ENCODE data around the gene C22orf23. TPM values are rescaled to one million over a fixed set of nuclear protein-coding genes. Genes with fewer than 3 reads are reported as not detected.

Gene C22orf23
- total RNA-seq = under 1 TPM in 1 of 2 experiments, not detected in 1; 0.14 TPM

DNA sequence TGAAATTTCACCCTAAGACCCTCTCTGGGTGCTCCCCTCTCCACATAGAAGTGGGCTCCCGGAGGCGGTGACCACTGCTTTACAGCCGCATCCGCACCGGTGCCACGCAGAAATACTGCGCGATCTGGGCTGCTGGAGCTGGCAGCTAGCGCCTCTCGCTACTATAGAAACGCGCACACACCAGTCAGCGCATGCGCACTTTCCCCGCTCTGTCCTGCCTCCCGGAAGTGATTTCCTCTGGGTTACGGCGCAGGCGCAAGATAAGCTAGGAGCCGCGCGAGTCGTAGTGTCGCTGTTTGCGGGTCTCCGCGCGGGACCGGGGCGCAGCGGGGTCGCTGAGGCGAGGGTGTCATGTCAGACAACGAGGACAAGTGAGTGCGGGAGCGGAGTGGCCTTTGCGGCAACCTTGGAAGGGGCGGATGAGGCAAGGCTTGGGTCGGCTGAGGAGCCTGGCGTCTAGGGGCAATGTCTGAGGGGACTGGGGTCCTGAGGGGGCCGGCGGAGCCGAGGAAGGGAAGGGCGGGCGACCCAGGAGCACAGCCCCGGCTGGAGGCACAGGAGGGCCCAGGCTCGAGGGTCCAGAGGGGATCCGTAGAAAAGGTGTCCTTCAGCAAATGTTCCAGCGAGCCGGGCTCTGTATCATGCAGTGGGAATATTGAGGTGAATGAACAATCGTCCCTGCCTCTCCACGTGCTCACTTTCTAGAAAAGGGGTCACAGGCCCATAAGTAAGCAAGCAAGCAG lies at the start of gene C22orf23, which contains the start of gene POLR2F:
Gene C22orf23 (minus strand): TSS at position 165 of the 743 bp plus-strand sequence. CDS start 452 bp downstream, outside the sequence.
Gene POLR2F (plus strand): TSS at position 263 of the 743 bp plus-strand sequence. CDS start 89 bp downstream, at position 352.
- DNase-seq = peak; percentile 98
- H3K27ac Mint-ChIP-seq = peak within 1 kb of the TSS; percentile 79
- intact Hi-C loops (cut with micrococcal nuclease) = loop anchor here (5.0 kb wide), 2 partner anchors 56 to 146 kb away; partner anchors contain the start of gene GCAT
- peaks cover 16% of the 10 kb centered on the region for H3K36me3 Mint-ChIP-seq
- H3K9me3 Mint-ChIP-seq = no peaks in the 10 kb centered on the region
- peaks cover 9% of the 10 kb centered on the region for H3K27me3 Mint-ChIP-seq
- H3K4me3 Mint-ChIP-seq = peak within 1 kb of the TSS; percentile 99
- ChIA-PET CTCF (interaction anchor here (0.6 to 3.2 kb wide), 7 partner anchors 10 to 135 kb away, joined by 3 to 29 read pairs (median 4); no protein-coding TSS in a partner anchor), POLR2A (interaction anchor here (0.6 to 1.8 kb wide), 5 partner anchors 10 to 135 kb away, joined by 3 to 8 read pairs (median 3); partner anchors contain the start of genes ANKRD54 and MICALL1)
- H3K4me1 Mint-ChIP-seq (ENCODE audit: low read depth) = peaks cover 34% of the 10 kb centered on the region

- CTCF ChIA-PET = no interaction called here
- no peak overlapping the region for H3K27ac Mint-ChIP-seq
- no peaks in the 10 kb centered on the region for H3K27me3 Mint-ChIP-seq
- H3K36me3 Mint-ChIP-seq = no peaks in the 10 kb centered on the region
- peak; percentile 11 for DNase-seq
- intact Hi-C loops (cut with micrococcal nuclease) = no loop called here
- H3K4me3 Mint-ChIP-seq = no peak overlapping the region
- H3K4me1 Mint-ChIP-seq (ENCODE audit: low read depth) = no peaks in the 10 kb centered on the region
- POLR2A ChIA-PET = no interaction called here
- no peaks in the 10 kb centered on the region for H3K9me3 Mint-ChIP-seq
Observed at GRCh38 chr22:37999640-38000272, 46.4 kb upstream of the C22orf23 start.

- H3K4me1 Mint-ChIP-seq (ENCODE audit: low read depth) = no peaks in the 10 kb centered on the region
- ChIA-PET CTCF (no interaction called here), POLR2A (no interaction called here)
- DNase-seq = no peak
- intact Hi-C loops (cut with micrococcal nuclease) = no loop called here
- H3K27me3 Mint-ChIP-seq = no peaks in the 10 kb centered on the region
- no peak overlapping the region for H3K4me3 Mint-ChIP-seq
- no peak overlapping the region for H3K27ac Mint-ChIP-seq
- no peaks in the 10 kb centered on the region for H3K9me3 Mint-ChIP-seq
- no peaks in the 10 kb centered on the region for H3K36me3 Mint-ChIP-seq
Observed at GRCh38 chr22:37999236-37999635, 45.8 kb upstream of the C22orf23 start.

GRCh38 chr22:37998543-37998942 lies 45.1 kb upstream of the C22orf23 start:
- no peak overlapping the region for H3K4me3 Mint-ChIP-seq
- POLR2A ChIA-PET = no interaction called here

DNA sequence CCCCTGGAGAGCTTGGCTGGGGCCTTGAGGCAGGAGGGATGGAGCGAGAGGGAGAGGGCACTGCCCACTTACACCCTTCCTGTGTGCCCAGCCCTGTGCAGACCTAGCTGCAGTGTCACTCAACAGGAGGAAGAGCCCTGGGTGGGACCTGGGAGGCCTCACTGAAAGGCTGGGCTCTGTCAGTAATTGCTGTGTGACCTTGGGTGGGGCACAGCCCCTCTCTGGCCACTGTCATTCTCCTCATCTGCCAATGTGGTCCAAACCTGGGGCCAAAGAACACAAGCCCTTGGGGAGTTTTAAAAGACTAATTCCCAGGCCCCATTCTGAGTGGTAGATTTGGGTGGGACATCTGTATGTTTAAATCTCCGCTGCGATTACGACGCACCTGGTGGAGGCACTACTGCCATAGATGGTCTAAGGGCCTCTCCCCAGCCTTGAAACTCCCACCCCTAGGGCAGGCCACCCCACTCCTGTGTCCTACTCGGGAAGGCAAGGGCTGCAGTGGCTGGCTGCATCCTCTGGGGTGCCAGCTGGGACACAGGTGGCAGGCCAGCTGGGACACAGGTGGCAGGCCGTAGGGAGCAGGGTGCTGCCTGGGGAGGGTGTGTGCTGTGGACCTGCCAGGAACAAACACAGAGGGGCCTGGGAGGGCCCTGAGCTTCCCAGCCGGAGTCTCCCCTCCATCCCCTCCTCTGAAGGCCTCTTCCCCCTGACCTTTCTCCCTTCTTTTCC lies 43.3 kb upstream of the C22orf23 start:
- Mint-ChIP-seq H3K4me3 (no peak overlapping the region), H3K4me1 (ENCODE audit: low read depth) (no peaks in the 10 kb centered on the region), H3K36me3 (no peaks in the 10 kb centered on the region), H3K27ac (no peak overlapping the region), H3K9me3 (no peaks in the 10 kb centered on the region), H3K27me3 (no peaks in the 10 kb centered on the region)
- no peak for DNase-seq
- ChIA-PET POLR2A (interaction anchor here (0.7 kb wide), 1 partner anchor 36 kb away, joined by 3 read pairs; no protein-coding TSS in a partner anchor), CTCF (interaction anchor here (0.6 kb wide), 1 partner anchor 31 kb away, joined by 3 read pairs; no protein-coding TSS in a partner anchor)
- intact Hi-C loops (cut with micrococcal nuclease) = no loop called here

More at GRCh38 chr22:37998543-37998942, 45.1 kb upstream of the C22orf23 start:
- H3K27ac Mint-ChIP-seq = no peak overlapping the region
- CTCF ChIA-PET = no interaction called here
- no peaks in the 10 kb centered on the region for H3K27me3 Mint-ChIP-seq
- intact Hi-C loops (cut with micrococcal nuclease) = no loop called here
- DNase-seq = no peak
- H3K4me1 Mint-ChIP-seq (ENCODE audit: low read depth) = no peaks in the 10 kb centered on the region
- H3K9me3 Mint-ChIP-seq = no peaks in the 10 kb centered on the region
- no peaks in the 10 kb centered on the region for H3K36me3 Mint-ChIP-seq

DNA sequence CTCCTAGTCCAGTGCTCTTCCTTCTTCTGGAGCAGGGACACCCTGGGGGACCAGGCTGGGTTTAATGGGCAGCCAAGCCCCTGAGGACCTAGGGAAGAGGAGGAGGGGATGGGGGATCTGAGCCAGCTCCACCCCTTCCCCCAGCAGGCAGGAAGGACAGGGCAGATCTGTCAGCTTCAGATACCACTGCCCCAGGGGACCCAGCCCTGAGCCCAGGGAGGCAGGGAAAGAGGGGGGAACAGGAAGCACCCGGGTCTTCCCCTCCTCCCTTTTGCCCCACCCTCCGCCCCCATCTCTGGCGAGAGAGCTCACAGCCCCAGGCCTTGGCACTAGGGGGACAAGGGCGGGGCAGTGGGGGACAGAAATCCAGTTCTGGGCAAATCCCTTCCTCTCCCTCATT lies 42.7 kb upstream of the C22orf23 start:
- intact Hi-C loops (cut with micrococcal nuclease) = no loop called here
- no peak for DNase-seq
- H3K27me3 Mint-ChIP-seq = no peaks in the 10 kb centered on the region
- no peak overlapping the region for H3K27ac Mint-ChIP-seq
- no peaks in the 10 kb centered on the region for H3K9me3 Mint-ChIP-seq
- no peaks in the 10 kb centered on the region for H3K4me1 Mint-ChIP-seq (ENCODE audit: low read depth)
- H3K4me3 Mint-ChIP-seq = no peak overlapping the region
- POLR2A ChIA-PET = no interaction called here
- CTCF ChIA-PET = no interaction called here
- no peaks in the 10 kb centered on the region for H3K36me3 Mint-ChIP-seq

GRCh38 chr22:37995460-37995859 lies 42.1 kb upstream of the C22orf23 start:
- H3K27ac Mint-ChIP-seq = no peak overlapping the region
- intact Hi-C loops (cut with micrococcal nuclease) = no loop called here

GRCh38 chr22:37994982-37995381 lies 41.6 kb upstream of the C22orf23 start:
- DNase-seq = no peak
- intact Hi-C loops (cut with micrococcal nuclease) = no loop called here
- H3K36me3 Mint-ChIP-seq = no peaks in the 10 kb centered on the region
- no peaks in the 10 kb centered on the region for H3K27me3 Mint-ChIP-seq
- no peaks in the 10 kb centered on the region for H3K9me3 Mint-ChIP-seq
- H3K27ac Mint-ChIP-seq = no peak overlapping the region
- ChIA-PET POLR2A (no interaction called here), CTCF (interaction anchor here (1.2 kb wide), 1 partner anchor 29 kb away, joined by 5 read pairs; no protein-coding TSS in a partner anchor)
- H3K4me3 Mint-ChIP-seq = no peak overlapping the region
- no peaks in the 10 kb centered on the region for H3K4me1 Mint-ChIP-seq (ENCODE audit: low read depth)

More at GRCh38 chr22:37995460-37995859, 42.1 kb upstream of the C22orf23 start:
- ChIA-PET POLR2A (no interaction called here), CTCF (interaction anchor here (1.2 kb wide), 1 partner anchor 30 kb away, joined by 5 read pairs; no protein-coding TSS in a partner anchor)
- no peak for DNase-seq
- Mint-ChIP-seq H3K4me1 (ENCODE audit: low read depth) (no peaks in the 10 kb centered on the region), H3K9me3 (no peaks in the 10 kb centered on the region), H3K36me3 (no peaks in the 10 kb centered on the region), H3K4me3 (no peak overlapping the region), H3K27me3 (no peaks in the 10 kb centered on the region)

- H3K9me3 Mint-ChIP-seq = no peaks in the 10 kb centered on the region
- no peaks in the 10 kb centered on the region for H3K36me3 Mint-ChIP-seq
- H3K4me1 Mint-ChIP-seq (ENCODE audit: low read depth) = no peaks in the 10 kb centered on the region
- DNase-seq = no peak
- POLR2A ChIA-PET = no interaction called here
- CTCF ChIA-PET = interaction anchor here (1.1 to 1.2 kb wide), 2 partner anchors 28 to 419 kb away, joined by 3 to 5 read pairs; no protein-coding TSS in a partner anchor
- H3K27me3 Mint-ChIP-seq = no peaks in the 10 kb centered on the region
- H3K27ac Mint-ChIP-seq = no peak overlapping the region
- no peak overlapping the region for H3K4me3 Mint-ChIP-seq
- intact Hi-C loops (cut with micrococcal nuclease) = no loop called here
Observed at GRCh38 chr22:37994049-37994448, 40.6 kb upstream of the C22orf23 start.

DNA sequence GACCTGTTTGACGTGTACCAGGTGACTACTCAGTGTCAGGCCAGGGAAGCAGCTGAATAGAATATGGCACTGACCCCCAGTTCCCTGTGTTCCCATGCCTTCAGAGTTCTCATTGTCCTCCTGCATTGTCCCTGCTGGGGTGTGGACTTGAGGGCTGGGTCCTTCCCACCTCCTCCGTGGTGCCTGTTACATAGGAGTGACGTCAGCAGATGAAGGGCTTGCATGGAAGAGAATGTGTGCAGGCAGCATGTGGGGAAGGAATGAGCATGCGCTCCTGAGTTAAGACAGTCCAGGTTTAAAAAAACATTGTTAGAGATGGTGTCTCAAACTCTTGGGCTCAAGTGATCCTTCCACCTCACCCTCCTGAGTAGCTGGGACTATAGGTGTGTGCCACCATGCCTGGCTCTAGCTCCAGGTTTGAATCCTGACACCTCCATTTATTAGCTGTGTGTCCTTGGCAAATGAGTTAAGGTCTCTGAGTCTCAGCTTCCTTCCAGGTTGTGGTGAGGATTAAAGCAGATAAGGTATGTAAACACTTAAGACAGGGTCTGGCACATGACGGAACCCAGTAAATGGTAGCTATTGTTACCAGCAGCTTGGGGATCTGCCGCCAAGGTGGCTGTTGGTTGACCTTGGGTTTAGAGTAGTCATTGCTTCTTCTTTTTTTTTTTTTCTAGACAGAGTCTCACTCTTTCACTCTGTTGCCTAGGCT lies 38.5 kb upstream of the C22orf23 start:
- POLR2A ChIA-PET = interaction anchor here (0.6 kb wide), 1 partner anchor 153 kb away, joined by 3 read pairs; no protein-coding TSS in a partner anchor
- CTCF ChIA-PET = no interaction called here
- Mint-ChIP-seq H3K27me3 (no peaks in the 10 kb centered on the region), H3K4me3 (no peak overlapping the region), H3K36me3 (no peaks in the 10 kb centered on the region), H3K4me1 (ENCODE audit: low read depth) (no peaks in the 10 kb centered on the region), H3K27ac (no peak overlapping the region), H3K9me3 (no peaks in the 10 kb centered on the region)
- intact Hi-C loops (cut with micrococcal nuclease) = no loop called here
- DNase-seq = no peak

GRCh38 chr22:37990862-37991261 lies 37.5 kb upstream of the C22orf23 start:
- H3K27ac Mint-ChIP-seq = no peak overlapping the region
- POLR2A ChIA-PET = no interaction called here
- CTCF ChIA-PET = no interaction called here
- no peaks in the 10 kb centered on the region for H3K27me3 Mint-ChIP-seq
- no peaks in the 10 kb centered on the region for H3K9me3 Mint-ChIP-seq
- H3K4me1 Mint-ChIP-seq (ENCODE audit: low read depth) = no peaks in the 10 kb centered on the region
- H3K36me3 Mint-ChIP-seq = no peaks in the 10 kb centered on the region
- DNase-seq = no peak
- intact Hi-C loops (cut with micrococcal nuclease) = no loop called here
- H3K4me3 Mint-ChIP-seq = no peak overlapping the region
